Stimulated activated CD4-positive, alpha-beta T cell treated with anti-CD3 and anti-CD28 coated beads, Interleukin-2, amount 100 ng/mL, for 24 hours (primary cell): ENCODE results near the gene SLC9A7.

ENCODE experiments used
- DNase-seq, 2 donors: peaks; one replicate each; pipeline ENCODE4 v3.0.0-alpha.2; 2020

Gene SLC9A7

GRCh38 chrX:46569621-46570020, 189.3 kb downstream of the SLC9A7 start:
- no peak for DNase-seq

GRCh38 chrX:46567388-46567787, 191.5 kb downstream of the SLC9A7 start:
- DNase-seq: no peak

GRCh38 chrX:46561824-46562657, 196.9 kb downstream of the SLC9A7 start:
- DNase-seq: no peak

- DNase-seq: no peak
Observed at GRCh38 chrX:46559062-46559461, 199.9 kb downstream of the SLC9A7 start.

- DNase-seq: no peak
Observed at GRCh38 chrX:46554942-46555341, 204.0 kb downstream of the SLC9A7 start.

GRCh38 chrX:46553935-46554334, 205.0 kb downstream of the SLC9A7 start:
- DNase-seq: no peak

GRCh38 chrX:46551494-46552128, 207.3 kb downstream of the SLC9A7 start:
- DNase-seq: no peak

- no peak for DNase-seq
Observed at GRCh38 chrX:46549914-46550313, 209.0 kb downstream of the SLC9A7 start.
